HepG2 (cell line): ENCODE data around the gene GALNT10. TPM values are rescaled to one million over a fixed set of nuclear protein-coding genes. Genes with fewer than 3 reads are reported as not detected.

Source experiments
- ATAC-seq: fragments of 200-7000 bp; cut with Tn5 transposase; 3 replicates; pipeline ENCODE4 v1.9.1; 2020; ENCODE audit warnings: mild to moderate bottlenecking, moderate library complexity
- BruUV-seq: library from RNA; stranded (reverse); fragments of 400-500 nt; replicated peaks from 2 replicates; lab custom pipeline; 2021; lab: Mats Ljungman, UMichigan
- CTCF ChIA-PET: fragments of 300-600 bp; formaldehyde crosslinking; extraction: SDS; loops from one replicate; lab custom pipeline; 2021; ENCODE audit warnings: low total read pairs, inconsistent platforms, low intra/inter-chr PET ratio; lab: Yijun Ruan, JAX
- POLR2A ChIA-PET: fragments of 350-600 bp; sonication (Branson Sonifier 250); formaldehyde crosslinking; loops from one replicate; lab custom pipeline; 2020; ENCODE audit warnings: antibody characterized with exemption, inconsistent platforms; lab: Yijun Ruan, JAX
- DNase-seq: peaks from one replicate; pipeline ENCODE4 v3.0.0-alpha.2; 2015; ENCODE audit warnings: low spot score
- FAIRE-seq: peaks from 3 replicates; lab custom pipeline; 2011; peaks lifted over from hg19 to GRCh38; lab: Jason Lieb, UNC
- H2AFZ ChIP-seq: one replicate; pipeline ENCODE4 v1.6.1; 2011; ENCODE audit warnings: low read length, inconsistent platforms
- H3K27ac ChIP-seq: fragments of 300-600 bp; 3 replicates; pipeline ENCODE4 v1.8.0; 2011; ENCODE audit warnings: mixed run types, mild to moderate bottlenecking, mixed read lengths, low read length, inconsistent platforms; ENCODE audit not compliant: insufficient read depth; ENCODE audit errors: extremely low read length
- H3K27me3 ChIP-seq, 2 experiments: fragments of 200-600 bp in 1 of 2; 2 replicates in 1 of 2; 3 replicates in 1 of 2; pipeline versions ENCODE4 v1.6.0 to v1.8.0; 2011; ENCODE audit warnings: low read length in 2 of 2, mild to moderate bottlenecking in 2 of 2, moderate library complexity in 2 of 2, inconsistent platforms in 1 of 2; ENCODE audit not compliant: insufficient read depth in 2 of 2, control insufficient read depth in 1 of 2
- H3K36me3 ChIP-seq, 2 experiments: fragments of 200-600 bp in 1 of 2; replicated peaks in 1 of 2; 2 replicates in 1 of 2; 3 replicates in 1 of 2; pipeline versions ENCODE4 v1.5.1 to v1.8.0; 2011; ENCODE audit warnings: low read length in 2 of 2, inconsistent platforms in 1 of 2; ENCODE audit not compliant: insufficient read depth in 2 of 2, control insufficient read depth in 1 of 2
- H3K4me1 ChIP-seq: 2 replicates; pipeline ENCODE4 v1.5.1; 2012; ENCODE audit warnings: low read length, inconsistent platforms; ENCODE audit not compliant: insufficient read depth
- H3K4me2 ChIP-seq: 2 replicates; pipeline ENCODE4 v1.6.0; 2011; ENCODE audit warnings: low read depth, low read length, inconsistent platforms
- H3K4me3 ChIP-seq, 3 experiments: fragments of 200-600 bp in 1 of 3; sonication (generic), shearing (Covaris generic) in 1 of 3; replicated peaks in 1 of 3; 2 replicates each; pipeline ENCODE4 v1.5.1; 2011 to 2016; ENCODE audit warnings: low read length in 3 of 3, inconsistent platforms in 2 of 3, low read depth in 2 of 3, mild to moderate bottlenecking in 2 of 3, control low read depth in 1 of 3, mixed read lengths in 1 of 3; ENCODE audit not compliant: insufficient read depth in 1 of 3
- H3K79me2 ChIP-seq: one replicate; pipeline ENCODE4 v1.6.1; 2011; ENCODE audit warnings: low read length, inconsistent platforms; ENCODE audit not compliant: insufficient read depth
- H3K9ac ChIP-seq: 2 replicates; pipeline ENCODE4 v1.6.0; 2011; ENCODE audit warnings: mild to moderate bottlenecking, low read depth, low read length, inconsistent platforms; ENCODE audit not compliant: insufficient read depth
- H3K9me3 ChIP-seq: 2 replicates; pipeline ENCODE4 v1.5.1; 2012; ENCODE audit warnings: mild to moderate bottlenecking, low read length
- H4K20me1 ChIP-seq: 2 replicates; pipeline ENCODE4 v1.6.0; 2011; ENCODE audit warnings: inconsistent platforms, mild to moderate bottlenecking, low read length, moderate library complexity; ENCODE audit not compliant: insufficient read depth
- CSRNP1 ChIP-seq: sonication (generic); formaldehyde crosslinking; IDR thresholded peaks from 2 replicates; pipeline ENCODE4 v1.8.1; 2023; ENCODE audit warnings: mild to moderate bottlenecking, missing genetic modification reagents
- CSRNP2 ChIP-seq: sonication (generic); formaldehyde crosslinking; conservative IDR thresholded peaks from 2 replicates; pipeline ENCODE4 v1.8.0; 2022; ENCODE audit warnings: low read depth, missing genetic modification reagents
- DNMT3B ChIP-seq: conservative IDR thresholded peaks from 2 replicates; pipeline ENCODE4 v1.6.1; 2016; ENCODE audit warnings: missing biosample characterization, control low read depth
- NFIB ChIP-seq: sonication (generic); formaldehyde crosslinking; IDR thresholded peaks from 2 replicates; pipeline ENCODE4 v1.9.0; 2021; ENCODE audit warnings: missing genetic modification reagents, mild to moderate bottlenecking, borderline replicate concordance
- RFXAP ChIP-seq: sonication (generic); formaldehyde crosslinking; IDR thresholded peaks from 2 replicates; pipeline ENCODE4 v1.4.0; 2020; ENCODE audit warnings: missing genetic modification reagents, borderline replicate concordance
- SNAI1 ChIP-seq: sonication (generic); formaldehyde crosslinking; IDR thresholded peaks from 2 replicates; pipeline ENCODE4 v1.5.0; 2020; ENCODE audit warnings: mild to moderate bottlenecking, missing genetic modification reagents, borderline replicate concordance
- SP140L ChIP-seq: sonication (generic); formaldehyde crosslinking; IDR thresholded peaks from 2 replicates; pipeline ENCODE4 v1.4.0; 2020; ENCODE audit warnings: missing genetic modification reagents, borderline replicate concordance
- TEAD2 ChIP-seq: sonication (generic); formaldehyde crosslinking; IDR thresholded peaks from 2 replicates; pipeline ENCODE4 v1.9.0; 2021; ENCODE audit warnings: missing genetic modification reagents
- THAP11 ChIP-seq: IDR thresholded peaks from 2 replicates; pipeline ENCODE4 v1.6.1; 2016; ENCODE audit warnings: missing biosample characterization, missing genetic modification reagents
- U2AF2 ChIP-seq: fragments of 200-400 bp; formaldehyde crosslinking; IDR thresholded peaks from 2 replicates; pipeline ENCODE4 v1.6.1; 2017; ENCODE audit warnings: low read depth, mild to moderate bottlenecking, low read length
- ZFP1 ChIP-seq: IDR thresholded peaks from 2 replicates; pipeline ENCODE4 v1.6.1; 2016
- ZKSCAN8 ChIP-seq: IDR thresholded peaks from 2 replicates; pipeline ENCODE4 v1.6.1; 2016; ENCODE audit warnings: borderline replicate concordance, missing genetic modification reagents, missing compliant biosample characterization
- ZNF333 ChIP-seq: sonication (generic); formaldehyde crosslinking; IDR thresholded peaks from 2 replicates; pipeline ENCODE4 v1.4.0; 2020; ENCODE audit warnings: mild to moderate bottlenecking, missing genetic modification reagents, borderline replicate concordance
- WGBS: methylation state at CpG from one replicate; pipeline ENCODE4 v1.1.6; 2017; ENCODE audit warnings: low lambda C conversion rate; 5-methylcytosine and 5-hydroxymethylcytosine counted together
- in situ Hi-C: cut with HindIII; loops from 2 replicates; pipeline ENCODE4 v1.10.0; 2017; ENCODE audit warnings: low pct_unique_long_range_greater_than_20kb; ENCODE audit not compliant: extremely low pct_ligation_motif_present
- intact Hi-C: fragments of 100-400 bp; cut with micrococcal nuclease; formaldehyde crosslinking; loops from one replicate; pipeline ENCODE4 v1.10.0; 2022; ENCODE audit not compliant: unreplicated experiment
- polyA plus RNA-seq, 8 experiments: library from polyadenylated mRNA; depleted of rRNA in 3 of 8; stranded (reverse) in 7 of 8; unstranded in 1 of 8; fragments of >200 nt; fragmentation: Illumina TruSeq in 4 of 8; extraction: Trizol in 4 of 8; gene quantifications; 2 replicates each; pipeline versions ENCODE4 v1.2.1 to v1.2.3, GENCODE V29; 2011 to 2016; ENCODE audit warnings: low read depth in 4 of 8, missing spikeins in 1 of 8, mixed read lengths in 1 of 8; ENCODE audit not compliant: insufficient read depth in 1 of 8
- total RNA-seq, 5 experiments: library from RNA; depleted of rRNA; stranded (reverse); fragments of >200 nt; fragmentation: Illumina TruSeq; extraction: Trizol; gene quantifications; 2 replicates each; pipeline ENCODE4 v1.2.3, GENCODE V29; 2016; ENCODE audit warnings: low read depth in 1 of 5
- TF ChIP-seq, protein P1 (sequence below): sonication (generic); formaldehyde crosslinking; IDR thresholded peaks from 2 replicates; pipeline ENCODE4 v1.4.0; 2020; ENCODE audit warnings: missing genetic modification reagents

The GALNT10 gene
- total and polyA plus RNA-seq, 2 of the 13 experiments (the other 11 are each of a cell fraction or from before 2014, with no cell fraction given) = 8.1 to 11.2 TPM

- no peak for DNase-seq
- intact Hi-C loops = no loop called here
- ChIA-PET POLR2A (no interaction called here), CTCF (no interaction called here)
- no peak overlapping the region for H3K27ac ChIP-seq
- no peak for FAIRE-seq
- no peaks in the 10 kb centered on the region for H3K4me1 ChIP-seq
- no peaks in the 10 kb centered on the region for H4K20me1 ChIP-seq
- peaks cover 0 to 3% of the 10 kb centered on the region in 2 experiments; a peak in 2 of 5 replicates for H3K27me3 ChIP-seq
- no peaks in the 10 kb centered on the region for H3K79me2 ChIP-seq
- H3K36me3 ChIP-seq = no peaks in the 10 kb centered on the region
- H3K4me3 ChIP-seq = no peak overlapping the region
- ATAC-seq = no peak
- H3K9ac ChIP-seq = no peak overlapping the region
- H2AFZ ChIP-seq = no peak overlapping the region
- H3K9me3 ChIP-seq = no peaks in the 10 kb centered on the region
- TF ChIP-seq DNMT3B (no peak), CSRNP1 (CRISPR knock-in tag) (no peak)
- TF ChIP-seq, all 625 proteins: peak for 0
- no peak overlapping the region for H3K4me2 ChIP-seq
- in situ Hi-C loops = loop anchor here (25.0 kb wide), 1 partner anchor 1621 kb away; no protein-coding TSS in a partner anchor
- WGBS = 0% methylated on average over 1 of the region's 1 CpG
- BruUV-seq = no TSS peak
Observed at GRCh38 chr5:154158379-154158737, 32.2 kb upstream of the GALNT10 start.

DNA sequence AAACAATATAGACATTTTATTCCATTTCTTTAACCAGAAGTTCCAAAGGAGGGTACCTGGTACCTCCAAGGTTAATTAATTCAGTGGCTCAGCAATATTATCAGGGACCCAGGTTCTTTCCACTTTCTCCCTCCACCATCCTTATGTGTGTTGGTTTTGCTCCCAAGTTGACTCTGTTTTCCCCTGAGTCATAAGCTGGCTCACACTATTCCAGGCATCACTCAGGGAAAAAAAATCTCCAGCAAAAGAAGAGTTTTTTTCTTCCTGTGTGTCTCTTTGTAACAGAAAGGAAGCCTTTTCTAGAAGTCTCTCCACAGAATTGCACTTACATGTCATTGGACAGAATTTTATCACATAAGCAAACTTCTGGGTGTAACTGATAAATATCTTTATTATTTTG, 31.2 kb upstream of the GALNT10 start:
- no peaks in the 10 kb centered on the region for H4K20me1 ChIP-seq
- H2AFZ ChIP-seq = no peak overlapping the region
- intact Hi-C loops = no loop called here
- H3K9me3 ChIP-seq = no peaks in the 10 kb centered on the region
- no peak for ATAC-seq
- no peak for DNase-seq
- H3K79me2 ChIP-seq = no peaks in the 10 kb centered on the region
- FAIRE-seq = no peak
- in situ Hi-C loops = loop anchor here (25.0 kb wide), 1 partner anchor 1622 kb away; no protein-coding TSS in a partner anchor
- CTCF ChIA-PET = no interaction called here
- H3K9ac ChIP-seq = no peak overlapping the region
- H3K27me3 ChIP-seq = peaks cover 0 to 3% of the 10 kb centered on the region in 2 experiments; a peak in 2 of 5 replicates
- POLR2A ChIA-PET = no interaction called here
- no peak overlapping the region for H3K4me3 ChIP-seq
- no TSS peak for BruUV-seq
- H3K27ac ChIP-seq = no peak overlapping the region
- H3K4me1 ChIP-seq = no peaks in the 10 kb centered on the region
- H3K36me3 ChIP-seq = no peaks in the 10 kb centered on the region
- no peak overlapping the region for H3K4me2 ChIP-seq
- TF ChIP-seq U2AF2 (no peak), CSRNP2 (CRISPR knock-in tag) (no peak), SNAI1 (CRISPR knock-in tag) (no peak), RFXAP (CRISPR knock-in tag) (no peak), THAP11 (CRISPR knock-in tag) (no peak), ZFP1 (no peak), TEAD2 (CRISPR knock-in tag) (no peak), ZKSCAN8 (CRISPR knock-in tag) (no peak), SP140L (CRISPR knock-in tag) (no peak), NFIB (CRISPR knock-in tag) (no peak), ZNF333 (no peak)
- TF ChIP-seq, protein P1, sequence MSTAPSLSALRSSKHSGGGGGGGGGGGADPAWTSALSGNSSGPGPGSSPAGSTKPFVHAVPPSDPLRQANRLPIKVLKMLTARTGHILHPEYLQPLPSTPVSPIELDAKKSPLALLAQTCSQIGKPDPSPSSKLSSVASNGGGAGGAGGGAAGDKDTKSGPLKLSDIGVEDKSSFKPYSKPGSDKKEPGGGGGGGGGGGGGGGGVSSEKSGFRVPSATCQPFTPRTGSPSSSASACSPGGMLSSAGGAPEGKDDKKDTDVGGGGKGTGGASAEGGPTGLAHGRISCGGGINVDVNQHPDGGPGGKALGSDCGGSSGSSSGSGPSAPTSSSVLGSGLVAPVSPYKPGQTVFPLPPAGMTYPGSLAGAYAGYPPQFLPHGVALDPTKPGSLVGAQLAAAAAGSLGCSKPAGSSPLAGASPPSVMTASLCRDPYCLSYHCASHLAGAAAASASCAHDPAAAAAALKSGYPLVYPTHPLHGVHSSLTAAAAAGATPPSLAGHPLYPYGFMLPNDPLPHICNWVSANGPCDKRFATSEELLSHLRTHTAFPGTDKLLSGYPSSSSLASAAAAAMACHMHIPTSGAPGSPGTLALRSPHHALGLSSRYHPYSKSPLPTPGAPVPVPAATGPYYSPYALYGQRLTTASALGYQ (CRISPR knock-in tag) = no peak
